HG03280 (cell line): ENCODE data around the gene SYT1.
"Not testable (repeated sequence)": the region's sequence is repeated elsewhere in the genome, so short reads cannot be mapped to it uniquely, and the experiment has no call there.

Experiments used
- ATAC-seq: cut with Tn5 transposase; IDR thresholded peaks from one replicate; pipeline ENCODE4 v1.9.1; 2021; ENCODE audit warnings: mild to moderate bottlenecking, moderate library complexity; ENCODE audit not compliant: unreplicated experiment

SYT1 gene

DNA sequence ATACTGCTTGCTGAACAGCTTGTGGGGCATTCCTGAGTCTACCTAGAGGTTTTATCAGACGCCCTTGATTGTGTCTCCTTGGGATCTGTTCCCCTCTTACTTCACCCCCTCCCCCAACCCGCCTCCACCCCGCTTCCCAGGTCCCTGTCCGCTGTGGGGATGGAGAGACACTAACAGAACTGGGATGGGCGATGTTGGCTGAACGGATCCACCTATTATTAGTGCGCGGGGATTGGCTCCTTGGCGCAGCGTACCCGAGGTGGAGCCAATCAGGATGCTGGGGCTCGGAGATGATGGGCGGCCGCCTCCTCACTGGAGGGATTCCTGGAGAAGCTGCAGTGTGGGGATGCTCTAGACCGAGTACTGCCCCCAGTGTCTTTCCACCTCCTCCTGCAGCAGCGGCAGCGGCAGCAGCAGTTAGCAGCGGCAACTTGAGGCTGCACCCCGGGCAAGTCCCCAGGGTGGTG lies at the start of gene SYT1:
Gene SYT1 (plus strand): TSS at position 372 of the 467 bp plus-strand sequence.
- peak; percentile 23 for ATAC-seq

DNA sequence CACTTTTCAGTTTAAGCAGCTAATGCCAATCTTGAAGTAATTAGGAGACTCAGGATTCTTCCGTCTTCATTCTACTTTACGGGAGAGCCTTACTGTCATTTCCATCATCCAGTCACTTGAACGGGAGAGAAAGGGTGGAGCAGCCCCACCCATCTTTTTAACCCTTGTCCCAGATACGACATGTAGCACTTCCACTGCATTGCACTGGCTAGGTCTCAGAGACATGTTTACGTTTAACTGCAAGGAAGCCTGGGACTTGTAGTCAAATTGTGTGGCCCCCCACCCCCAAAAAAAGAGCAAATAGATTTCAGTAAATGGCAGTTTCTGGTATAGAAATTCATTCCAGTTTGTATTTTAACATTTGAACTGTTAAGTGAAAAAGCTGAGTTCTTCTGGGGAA lies 46.1 kb upstream of the SYT1 start:
- ATAC-seq: no peak

DNA sequence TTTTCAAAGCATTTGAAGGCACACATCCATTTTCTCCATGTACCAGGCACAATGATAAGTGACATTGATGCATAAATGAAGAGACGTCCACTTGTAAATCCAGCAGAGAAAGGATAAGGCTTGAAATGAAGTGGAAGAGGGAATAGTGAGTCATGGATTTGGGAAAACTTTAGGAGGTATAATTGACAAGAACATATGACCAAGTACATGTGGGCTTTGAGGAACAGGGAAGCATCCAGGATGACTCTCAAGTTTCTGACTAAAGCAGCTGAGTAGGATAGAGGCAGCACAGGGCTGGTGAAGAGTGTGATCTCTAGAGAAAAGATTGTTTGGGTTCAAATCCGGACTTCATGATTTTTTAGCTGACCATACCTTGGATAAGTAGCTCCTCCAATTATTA lies 43.6 kb upstream of the SYT1 start:
- no peak for ATAC-seq

DNA sequence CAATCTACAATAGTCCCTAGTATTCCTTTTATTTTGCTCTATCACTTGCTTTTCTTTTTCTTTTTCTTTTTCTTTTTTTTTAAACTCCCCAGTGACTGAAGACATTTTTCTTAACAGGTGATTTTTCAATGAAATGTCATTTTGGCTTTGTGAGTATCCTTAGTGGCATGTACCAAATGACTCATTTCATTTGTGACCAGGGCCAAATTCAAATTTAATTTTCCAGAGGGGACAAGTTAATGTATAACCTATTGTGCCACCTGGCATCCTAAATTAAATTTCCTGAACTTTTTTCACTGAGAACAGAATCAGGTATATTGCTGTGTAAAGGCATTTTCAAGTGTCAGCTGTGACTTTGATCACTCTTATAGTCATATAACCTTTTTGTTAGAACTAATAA lies 39.7 kb upstream of the SYT1 start:
- ATAC-seq: no peak

DNA sequence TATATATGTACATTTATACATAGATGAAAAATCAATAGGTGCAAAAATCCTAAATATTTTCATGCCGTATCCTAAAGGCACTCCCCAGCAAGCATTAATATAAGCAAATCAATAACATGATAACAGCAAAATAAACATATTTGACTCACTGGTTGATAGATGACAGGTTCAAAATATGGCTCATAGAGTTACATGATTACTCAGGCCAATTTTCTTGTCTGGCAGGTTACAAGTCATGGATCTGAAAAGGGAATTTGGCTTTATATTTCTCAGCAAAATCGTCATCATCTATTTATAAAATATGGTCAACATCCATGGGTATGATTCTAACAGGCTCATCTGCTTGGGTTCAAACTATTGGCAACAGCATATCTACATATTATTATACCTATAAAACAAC lies 34.9 kb upstream of the SYT1 start:
- no peak for ATAC-seq

DNA sequence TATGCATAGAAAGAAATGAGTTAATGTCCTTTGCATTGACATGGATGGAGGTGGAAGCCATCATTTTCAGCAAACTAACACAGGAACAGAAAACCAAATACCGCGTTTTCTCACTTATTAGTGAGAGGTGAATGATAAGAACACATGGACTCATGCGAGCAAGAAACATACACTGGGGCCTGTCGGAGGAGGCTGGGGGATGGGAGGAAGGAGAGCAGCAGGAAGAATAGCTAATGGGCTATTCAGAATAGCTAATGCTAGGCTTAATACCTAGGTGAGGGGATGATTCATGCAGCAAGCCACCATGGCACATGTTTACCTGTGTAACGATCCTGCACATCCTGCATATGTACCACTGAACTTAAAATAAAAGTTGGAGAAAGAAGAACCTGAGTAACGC lies 29.1 kb upstream of the SYT1 start:
- ATAC-seq: no peak

DNA sequence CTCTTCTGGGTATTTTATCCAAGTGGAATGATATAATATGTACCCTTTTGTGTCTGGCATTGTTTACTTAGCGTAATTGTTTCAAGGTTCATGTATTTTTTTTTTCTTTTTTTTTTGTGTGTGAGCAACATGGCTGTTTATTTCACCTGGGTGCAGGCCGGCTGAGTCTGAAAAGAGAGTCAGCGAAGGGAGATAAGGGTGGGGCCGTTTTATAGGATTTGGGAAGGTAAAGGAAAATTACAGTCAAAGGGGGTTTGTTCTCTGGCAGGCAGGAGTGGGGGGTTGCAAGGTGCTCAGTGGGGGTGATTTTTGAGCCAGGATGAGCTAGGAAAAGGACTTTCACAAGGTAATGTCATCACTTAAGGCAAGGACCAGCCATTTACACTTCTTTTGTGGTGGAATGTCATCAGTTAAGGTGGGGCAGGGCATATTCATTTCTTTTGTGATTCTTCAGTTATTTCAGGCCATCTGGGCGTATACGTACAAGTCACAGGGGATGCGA lies 24.0 kb upstream of the SYT1 start:
- not testable (repeated sequence) for ATAC-seq

DNA sequence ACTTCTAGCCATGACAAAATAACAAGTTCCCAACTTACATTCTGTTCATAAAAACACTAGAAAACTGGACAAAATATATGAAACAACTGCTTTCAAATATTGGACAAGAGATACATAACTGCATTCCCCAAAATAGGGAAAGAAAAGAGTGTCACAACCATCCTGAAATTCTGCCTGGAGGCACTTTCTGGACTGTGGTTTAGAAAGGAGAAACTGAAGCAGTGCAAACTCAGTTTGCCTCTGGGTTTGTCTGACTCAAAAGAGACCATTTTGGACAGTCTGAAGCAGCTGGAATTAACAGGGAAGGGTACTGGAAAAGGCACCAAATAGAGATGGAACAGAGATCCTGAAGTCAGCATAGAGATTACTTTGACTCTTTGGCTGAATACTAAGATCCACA lies 11.3 kb upstream of the SYT1 start:
- no peak for ATAC-seq

DNA sequence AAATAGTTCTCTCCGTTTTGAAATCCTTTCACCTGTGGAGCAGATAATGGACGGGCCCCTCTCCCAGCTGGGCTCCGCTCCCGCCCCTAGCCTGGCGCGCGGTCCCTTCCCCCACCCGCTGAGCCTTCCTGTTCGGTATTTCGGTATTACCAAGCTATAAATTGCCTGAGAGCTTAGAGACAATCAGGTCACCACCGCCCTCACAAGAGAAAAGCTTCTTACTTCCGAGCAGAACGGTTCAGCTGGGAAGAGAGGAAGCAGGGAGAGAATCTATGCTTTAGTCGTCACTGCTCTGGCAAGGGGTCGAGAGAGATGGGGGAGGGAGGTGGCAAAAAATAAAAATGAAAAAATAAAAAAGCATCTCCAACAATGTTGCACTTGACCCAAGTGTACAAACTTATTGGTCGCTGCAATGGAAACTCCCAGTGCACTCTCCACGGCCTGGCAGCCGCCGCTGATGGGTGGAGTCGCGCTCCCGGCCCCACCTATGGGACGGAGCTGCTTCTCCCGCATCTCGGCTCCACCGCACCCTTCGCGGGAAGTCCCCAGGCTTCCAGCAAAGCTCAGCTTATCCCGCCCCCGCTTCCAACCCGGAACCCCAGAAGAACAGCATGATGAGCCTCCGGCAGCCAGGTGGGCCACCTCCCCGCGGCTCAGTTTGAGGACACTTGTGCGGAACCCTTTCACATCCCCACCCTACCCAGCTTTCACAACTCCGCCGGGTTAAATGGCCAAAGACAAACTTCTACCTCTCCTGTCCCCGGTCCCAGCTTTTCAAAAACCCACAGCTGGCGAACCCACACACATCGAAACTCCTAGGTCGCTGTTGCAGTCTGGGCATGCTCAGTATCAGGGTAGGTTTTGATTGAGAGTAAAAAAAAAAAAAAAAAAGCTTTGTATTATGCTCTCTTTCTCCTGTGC lies 832 bp upstream of the SYT1 start:
- peak; percentile 52 for ATAC-seq

DNA sequence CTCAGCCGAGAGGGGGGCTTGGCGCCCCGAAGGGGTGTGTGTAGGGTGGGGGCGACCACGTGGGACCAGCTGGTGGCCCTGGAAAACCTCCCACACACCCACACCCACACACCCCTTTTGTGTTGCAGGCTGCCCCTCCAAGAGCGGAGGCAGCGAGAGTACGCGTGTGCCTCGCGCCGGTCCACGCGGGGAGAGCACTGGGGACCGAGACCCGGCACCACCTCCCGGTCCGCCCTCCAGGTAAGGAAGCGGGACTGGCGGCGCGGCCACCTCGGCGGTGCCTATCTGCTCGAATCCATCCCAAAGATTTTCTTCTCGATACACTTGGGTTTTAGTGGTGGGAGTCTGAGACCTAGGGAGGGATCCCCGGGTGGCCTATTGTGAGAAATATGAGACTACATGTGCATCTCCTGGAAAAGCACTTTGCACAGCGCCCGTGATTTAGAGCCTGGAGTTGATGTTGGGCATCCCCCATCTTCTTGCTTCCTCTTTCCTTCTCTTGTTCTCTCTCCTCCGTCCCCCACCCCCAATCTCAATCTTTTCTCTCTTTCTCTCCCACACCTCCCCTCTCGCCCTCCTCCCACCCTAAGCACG lies 393 bp downstream of the SYT1 start:
- ATAC-seq: peak; percentile 14

DNA sequence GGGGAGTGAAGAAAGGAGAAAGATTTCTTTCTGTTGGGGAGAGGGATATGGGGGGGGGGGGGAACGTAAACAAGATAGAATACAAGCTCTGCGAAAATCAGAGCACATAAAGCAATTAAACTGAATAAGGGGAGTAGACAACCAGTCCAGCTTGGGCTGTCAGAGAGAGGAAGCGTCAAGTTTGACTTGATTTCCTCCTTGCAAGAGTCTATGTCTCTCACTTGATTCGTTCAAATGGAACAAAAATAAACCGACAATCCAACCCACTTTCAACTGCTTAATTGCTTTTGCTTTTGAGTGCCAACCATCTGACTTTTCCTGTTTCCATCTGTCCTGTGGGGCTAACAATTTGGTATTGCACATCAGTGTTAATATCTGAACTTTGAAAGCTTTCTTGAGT lies 942 bp downstream of the SYT1 start:
- no peak for ATAC-seq

DNA sequence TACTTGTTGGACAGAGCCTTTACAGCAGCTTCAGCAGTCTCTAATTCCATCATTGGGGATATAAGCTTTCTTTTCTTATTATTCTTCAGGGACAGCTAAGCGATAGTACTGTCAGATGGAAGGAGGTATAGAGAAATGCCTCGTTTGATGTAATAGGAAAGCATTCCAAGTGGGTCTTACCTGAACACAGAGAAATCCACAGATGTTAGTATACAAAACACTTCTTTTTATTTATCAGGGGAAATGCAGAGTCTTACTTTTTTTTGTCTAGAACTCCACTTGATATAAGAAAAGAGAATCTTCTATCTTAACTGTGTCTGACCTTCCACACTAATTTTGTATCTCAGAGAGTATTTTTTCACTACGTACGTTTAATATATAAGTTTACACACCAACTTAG lies 1.9 kb downstream of the SYT1 start:
- ATAC-seq: no peak

DNA sequence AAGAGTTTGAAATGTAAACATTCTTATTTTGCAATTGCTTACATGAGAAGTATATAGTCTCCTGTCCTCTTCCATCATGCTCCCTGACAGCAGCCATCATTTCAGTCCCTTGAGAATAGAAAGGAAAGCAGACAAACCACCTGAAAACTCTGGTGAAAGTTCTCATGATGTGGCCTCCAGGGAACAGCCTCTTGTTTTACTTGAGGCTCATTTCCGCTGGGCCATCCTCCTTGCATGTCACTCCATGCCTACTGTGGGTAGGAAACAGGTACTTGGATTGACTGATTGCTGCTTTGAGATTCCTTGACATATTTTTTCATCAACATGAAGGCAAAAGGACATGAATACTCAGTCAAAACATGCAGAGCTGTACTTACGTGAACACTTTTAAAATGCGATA lies 6.0 kb downstream of the SYT1 start:
- no peak for ATAC-seq

DNA sequence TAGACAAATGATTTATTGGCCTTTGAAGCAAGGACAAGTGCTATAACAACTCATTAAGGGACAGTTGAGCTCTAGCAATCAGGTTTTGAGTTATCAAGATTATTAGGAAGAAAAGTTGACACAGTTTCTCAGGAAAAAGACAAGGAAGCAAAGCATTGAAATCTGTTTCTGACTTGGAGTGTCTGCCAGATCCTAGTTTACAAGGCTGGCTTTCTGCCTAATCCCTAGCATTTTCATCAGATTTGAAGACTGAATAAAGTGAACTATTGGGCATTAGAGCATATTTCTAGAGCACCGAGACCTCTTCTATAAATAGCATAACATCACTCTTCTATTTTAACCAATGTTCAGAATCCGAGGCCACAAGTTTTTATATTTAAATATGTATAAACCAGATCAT lies 7.0 kb downstream of the SYT1 start:
- ATAC-seq: no peak

DNA sequence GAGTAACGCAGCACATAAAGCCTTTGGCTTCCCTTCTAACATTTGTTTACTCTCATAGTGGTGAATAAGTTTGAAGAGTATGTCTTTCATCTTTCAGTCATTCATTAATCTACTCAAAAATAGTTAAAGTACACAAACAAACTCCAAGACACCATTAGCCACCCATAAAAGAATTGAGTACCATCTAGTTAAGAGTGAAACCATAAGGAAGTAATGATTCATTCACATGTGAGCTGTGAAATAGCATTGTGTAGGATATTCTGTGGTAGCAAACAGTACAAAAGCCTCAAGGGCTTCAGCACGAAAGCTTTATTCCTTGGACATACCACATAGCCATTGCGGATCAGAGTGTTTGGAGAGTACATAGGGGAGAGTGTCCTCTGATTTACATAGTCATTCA lies 13.9 kb downstream of the SYT1 start:
- no peak for ATAC-seq

DNA sequence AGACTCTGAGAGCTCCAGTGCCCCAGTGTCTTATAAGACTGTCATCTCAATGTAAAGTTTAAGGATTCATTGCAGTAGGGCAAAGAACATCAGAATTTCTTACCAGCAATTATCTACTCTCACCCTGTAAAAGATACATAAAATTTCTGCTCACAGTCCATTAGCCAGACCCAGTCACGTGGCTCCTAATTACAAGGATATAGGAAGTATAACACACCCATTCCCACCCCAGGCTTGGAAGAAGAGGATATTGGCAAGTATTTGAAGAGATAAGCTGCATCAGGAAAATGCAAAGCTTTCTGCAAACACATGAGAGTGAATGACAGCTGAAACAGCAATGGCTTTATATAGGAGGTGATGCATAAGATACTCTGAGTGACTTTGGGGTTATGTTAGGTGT lies 14.3 kb downstream of the SYT1 start:
- ATAC-seq: no peak

DNA sequence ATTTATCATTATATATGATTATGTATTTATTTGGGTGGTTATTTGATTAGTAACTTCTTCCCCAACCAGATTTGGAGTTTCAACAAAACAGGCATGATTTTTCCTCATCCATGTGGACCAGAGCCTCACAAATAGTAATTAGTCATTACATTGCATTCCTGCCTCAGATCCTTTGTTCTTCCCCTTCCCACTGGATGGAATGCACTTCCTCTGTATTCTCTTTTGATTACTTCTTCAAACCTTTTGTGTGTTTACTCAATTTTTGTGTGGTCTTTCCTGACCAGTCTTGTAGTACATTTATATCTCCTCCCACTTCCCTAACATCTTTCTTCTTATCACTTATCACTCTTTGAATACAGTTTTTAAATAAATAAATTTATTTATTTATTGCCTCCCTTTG lies 15.5 kb downstream of the SYT1 start:
- ATAC-seq: no peak

DNA sequence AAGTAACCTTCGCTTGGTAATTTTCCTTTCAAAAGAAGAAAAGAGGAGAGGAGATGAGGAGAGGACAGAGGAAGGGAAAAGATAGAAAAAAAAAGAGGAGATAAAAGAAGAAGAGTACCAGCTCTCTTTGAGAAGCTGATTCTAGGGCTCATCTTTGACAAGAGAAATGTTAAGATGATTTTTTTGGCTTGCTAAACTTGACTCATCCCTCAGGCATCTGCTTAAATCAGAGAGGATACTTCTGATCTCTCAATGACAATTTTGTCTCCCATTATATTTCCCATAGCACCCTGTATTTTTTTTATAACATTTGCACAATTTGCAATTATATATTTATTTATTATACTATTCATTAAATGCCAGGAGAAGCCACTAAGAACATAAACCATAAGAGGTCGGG lies 17.1 kb downstream of the SYT1 start:
- no peak for ATAC-seq

DNA sequence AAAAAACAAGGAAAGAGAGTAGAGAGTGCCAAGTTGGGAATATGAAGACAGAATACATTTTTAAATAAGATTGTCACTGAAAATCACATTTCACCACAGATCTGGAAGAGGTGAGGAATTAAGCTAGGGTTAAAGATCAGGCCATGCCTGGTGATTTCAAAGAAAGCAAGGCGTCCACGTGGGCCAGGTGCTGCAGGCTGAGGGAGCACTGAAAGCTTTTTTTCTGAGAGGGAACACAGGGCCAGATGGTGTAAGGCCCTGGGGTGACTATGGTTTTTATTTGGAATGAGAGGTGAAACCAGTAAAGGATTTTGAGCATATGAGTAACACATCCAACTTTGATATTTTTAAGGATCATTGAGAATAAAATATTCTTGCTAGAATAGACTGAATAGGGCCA lies 20.9 kb downstream of the SYT1 start:
- ATAC-seq: no peak

DNA sequence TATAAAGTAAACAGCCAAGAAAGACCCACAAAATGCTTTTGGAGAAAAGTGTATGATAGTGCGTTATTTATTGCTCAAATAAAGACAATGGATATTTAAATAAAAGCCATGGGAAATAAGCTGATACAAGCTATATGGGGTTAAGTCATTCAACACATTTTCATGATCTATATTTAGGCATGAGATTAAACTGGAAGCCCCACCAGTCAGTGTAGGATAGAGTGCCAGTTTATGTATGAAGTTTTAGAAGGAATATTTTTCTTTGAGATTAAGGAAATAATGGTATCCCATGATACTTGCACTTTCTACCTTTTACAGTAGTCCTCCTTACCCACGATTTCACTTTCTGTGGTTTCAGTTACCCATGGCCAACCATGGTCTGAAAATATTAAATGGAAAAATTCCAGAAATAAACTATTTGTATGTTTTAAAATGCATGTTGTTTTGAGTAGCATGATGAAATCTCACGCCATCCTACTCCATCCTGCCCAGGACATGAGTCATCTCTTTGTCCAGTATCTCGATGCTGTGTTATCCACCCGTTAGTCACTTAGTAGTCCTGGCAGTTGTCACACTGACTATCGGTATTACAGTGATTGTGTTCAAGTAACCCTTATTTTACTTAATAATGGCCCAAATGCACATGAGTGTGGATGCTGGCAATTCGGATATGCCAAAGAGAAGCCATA lies 22.3 kb downstream of the SYT1 start:
- ATAC-seq: no peak

DNA sequence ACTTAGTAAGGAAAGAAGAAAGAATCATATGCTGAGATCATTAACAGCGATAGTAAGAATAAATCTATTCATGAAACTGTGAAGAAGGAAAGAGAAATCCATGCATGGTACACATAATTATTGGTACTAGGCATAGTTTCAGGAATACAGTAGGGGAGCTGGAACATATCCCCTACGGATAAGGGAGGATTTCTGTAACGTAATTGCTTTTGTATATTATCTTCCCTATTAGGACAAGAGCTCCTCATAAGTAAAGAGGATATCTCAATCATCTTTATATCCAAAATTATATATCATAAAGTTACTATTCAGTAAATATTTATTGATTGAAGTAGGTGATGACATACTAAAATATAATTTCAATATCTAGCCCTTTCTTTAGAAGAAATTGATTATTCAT lies 22.9 kb downstream of the SYT1 start:
- ATAC-seq: no peak

DNA sequence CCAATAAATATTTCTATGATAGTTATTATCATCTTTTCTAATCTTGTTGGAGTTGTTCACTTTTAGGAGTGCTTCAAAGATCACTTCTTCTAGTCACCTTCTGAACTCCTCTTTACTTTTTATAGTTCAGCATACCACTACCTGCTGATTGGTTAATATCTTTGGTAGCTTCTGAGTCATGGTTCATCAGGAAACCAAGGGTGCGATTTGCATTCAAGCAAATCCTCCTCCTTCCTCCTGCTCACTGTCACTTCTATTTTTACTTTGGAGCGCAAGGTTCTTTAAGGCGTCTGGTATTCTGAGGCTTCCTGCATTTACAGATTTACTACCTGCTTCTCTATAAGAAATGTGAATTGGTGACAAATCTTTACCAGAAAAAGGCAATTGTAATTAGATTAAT lies 24.0 kb downstream of the SYT1 start:
- ATAC-seq: peak; percentile 88
